Tibial artery (tissue), 4 donors: ENCODE data around the gene REXO1.

Experiments
- DNase-seq, 2 donors: peaks; one replicate each; pipeline ENCODE4 v3.0.0-alpha.2; 2019
- H3K27ac ChIP-seq, 2 donors: fragments of 200-600 bp; sonication (generic) in 1 of 2; 1 replicate in 1 of 2; 2 replicates in 1 of 2; pipeline ENCODE4 v1.5.1; 2018 to 2019; ENCODE audit warnings: mild to moderate bottlenecking in 1 of 2
- H3K27me3 ChIP-seq, 2 donors: fragments of 200-600 bp; sonication (generic) in 1 of 2; one replicate each; pipeline versions ENCODE4 v1.5.1 to v1.6.0; 2016 to 2019
- H3K36me3 ChIP-seq, 3 donors: fragments of 200-600 bp; sonication (generic) in 2 of 3; one replicate each; pipeline ENCODE4 v1.5.1; 2016 to 2019; ENCODE audit warnings: mild to moderate bottlenecking in 2 of 3
- H3K4me1 ChIP-seq, 4 donors: fragments of 200-600 bp; sonication (generic) in 2 of 4; 1 replicate in 3 of 4; 2 replicates in 1 of 4; pipeline ENCODE4 v1.5.1; 2016 to 2019
- H3K4me3 ChIP-seq, 2 donors: fragments of 200-600 bp; sonication (generic) in 1 of 2; 1 replicate in 1 of 2; 2 replicates in 1 of 2; pipeline ENCODE4 v1.5.1; 2018 to 2019; ENCODE audit warnings: mild to moderate bottlenecking in 2 of 2
- H3K9me3 ChIP-seq, 3 donors: fragments of 200-600 bp; sonication (generic) in 1 of 3; one replicate each; pipeline ENCODE4 v1.5.1; 2016 to 2019
- CTCF ChIP-seq, 2 experiments: fragments of 200-600 bp in 1 of 2; fragments of 450-650 bp in 1 of 2; IDR thresholded peaks; one replicate each; pipeline ENCODE4 v1.5.1; 2017 to 2019; ENCODE audit warnings: antibody characterized with exemption in 2 of 2, mild to moderate bottlenecking in 1 of 2, moderate library complexity in 1 of 2
- intact Hi-C: fragments of 100-400 bp; cut with DNase I; formaldehyde crosslinking; loops from one replicate; pipeline ENCODE4 v1.15.0; 2023; ENCODE audit warnings: low total_unique reads

REXO1 gene

GRCh38 chr19:1823020-1823419 lies 25.3 kb downstream of the REXO1 start:
- Histone ChIP-seq H3K9me3 (no peaks in the 10 kb centered on the region), H3K4me3 (no peak overlapping the region), H3K27me3 (no peaks in the 10 kb centered on the region), H3K4me1 (peaks cover 0 to 14% (median 10%) of the 10 kb centered on the region in 4 donors), H3K36me3 (peaks cover 62 to 95% (median 85%) of the 10 kb centered on the region in 3 donors), H3K27ac (no peak overlapping the region)
- no peak for TF ChIP-seq CTCF (IDR thresholded peaks at IDR 0.05)
- no peak for DNase-seq
- intact Hi-C loops: no loop called here

GRCh38 chr19:1822210-1822609 lies 26.1 kb downstream of the REXO1 start:
- Histone ChIP-seq H3K9me3 (no peaks in the 10 kb centered on the region), H3K4me1 (peaks cover 0 to 14% (median 10%) of the 10 kb centered on the region in 4 donors), H3K27me3 (no peaks in the 10 kb centered on the region), H3K4me3 (no peak overlapping the region), H3K27ac (no peak overlapping the region), H3K36me3 (peaks cover 62 to 95% (median 85%) of the 10 kb centered on the region in 3 donors)
- intact Hi-C loops: no loop called here
- DNase-seq: no peak
- no peak for TF ChIP-seq CTCF (IDR thresholded peaks at IDR 0.05)

- DNase-seq: no peak
- Histone ChIP-seq H3K27me3 (no peaks in the 10 kb centered on the region), H3K27ac (no peak overlapping the region), H3K4me1 (no peaks in the 10 kb centered on the region), H3K9me3 (no peaks in the 10 kb centered on the region), H3K36me3 (peaks cover 72 to 100% (median 97%) of the 10 kb centered on the region in 3 donors), H3K4me3 (no peak overlapping the region)
- intact Hi-C loops: no loop called here
- no peak for TF ChIP-seq CTCF (IDR thresholded peaks at IDR 0.05)
These were observed 28.7 kb downstream of the REXO1 start for GRCh38 chr19:1819341-1820255.

DNA sequence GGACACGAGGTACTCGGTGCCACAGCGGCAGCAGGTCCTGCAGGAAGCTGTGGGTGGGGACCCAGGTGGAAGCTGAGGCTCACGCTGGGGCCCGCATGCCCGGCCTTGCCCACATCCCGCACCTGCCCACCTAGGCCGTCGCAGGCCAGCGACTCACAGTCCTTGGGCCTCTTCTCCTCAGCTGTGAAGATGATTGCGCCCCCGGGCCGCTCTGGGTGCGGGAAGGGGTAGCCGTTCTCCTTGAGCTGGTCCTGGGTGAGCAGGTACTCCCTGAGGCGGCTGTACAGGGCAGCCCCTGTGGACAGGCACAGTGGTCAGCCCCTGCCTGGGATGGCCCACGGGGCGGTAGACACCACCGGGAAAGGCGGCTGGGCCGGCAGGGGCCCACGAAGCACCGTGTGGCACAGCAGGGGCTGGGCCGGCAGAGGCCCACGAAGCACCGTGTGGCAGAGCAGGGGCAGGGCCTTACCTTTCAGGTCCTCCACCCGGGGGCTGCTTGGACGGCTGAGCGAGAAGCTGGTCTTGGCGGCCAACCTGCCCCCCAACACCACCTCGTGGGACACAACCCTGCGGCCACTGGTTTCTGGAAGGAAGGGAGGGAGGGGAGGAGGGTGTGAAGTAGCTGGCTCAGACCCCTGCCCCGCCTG lies 29.6 kb downstream of the REXO1 start:
- Histone ChIP-seq H3K4me1 (peaks cover 0 to 2% (median under 1%) of the 10 kb centered on the region in 4 donors), H3K27ac (no peak overlapping the region), H3K4me3 (no peak overlapping the region), H3K36me3 (peaks cover 63 to 93% (median 87%) of the 10 kb centered on the region in 3 donors), H3K27me3 (no peaks in the 10 kb centered on the region), H3K9me3 (no peaks in the 10 kb centered on the region)
- DNase-seq: no peak
- no peak for TF ChIP-seq CTCF (IDR thresholded peaks at IDR 0.05)
- intact Hi-C loops: no loop called here

DNA sequence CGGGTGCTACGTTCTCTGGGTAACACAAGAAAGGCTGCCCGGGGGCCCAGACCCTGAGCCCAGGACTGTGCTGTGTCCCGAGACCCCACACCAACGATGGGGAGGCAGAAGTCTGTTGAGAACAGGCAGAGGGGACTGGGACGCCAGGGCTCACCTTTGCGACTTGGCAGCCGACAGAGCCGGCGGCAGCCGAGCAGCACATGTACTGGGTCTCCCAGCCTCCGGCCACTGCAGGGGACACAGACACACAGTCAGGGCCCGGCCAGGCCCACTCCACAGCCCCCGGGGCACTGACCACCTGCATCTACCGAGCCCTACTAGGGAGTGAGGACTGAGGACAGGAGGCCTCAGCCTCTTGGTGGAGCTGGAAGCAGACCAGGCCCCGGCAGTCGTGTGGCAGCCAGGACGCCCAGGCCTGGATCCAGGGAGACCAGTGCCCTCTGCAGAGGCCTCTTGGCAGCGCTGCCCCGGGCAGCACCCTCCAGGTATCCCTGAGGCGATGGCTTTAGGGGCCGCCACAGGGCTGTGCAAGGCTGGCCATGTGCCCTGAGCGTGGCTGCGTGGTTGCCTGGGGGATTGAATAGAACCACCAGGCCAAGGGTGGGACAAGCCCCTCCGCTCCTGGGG lies 30.6 kb downstream of the REXO1 start:
- DNase-seq: no peak
- Histone ChIP-seq H3K9me3 (no peaks in the 10 kb centered on the region), H3K4me1 (peaks cover 0 to 12% (median 10%) of the 10 kb centered on the region in 4 donors), H3K4me3 (no peak overlapping the region), H3K36me3 (peaks cover 54 to 83% (median 77%) of the 10 kb centered on the region in 3 donors), H3K27me3 (no peaks in the 10 kb centered on the region), H3K27ac (no peak overlapping the region)
- no peak for TF ChIP-seq CTCF (IDR thresholded peaks at IDR 0.05)
- intact Hi-C loops: no loop called here
